T47D (cell line): ENCODE results near the gene SUDS3.
"Not testable (repeated sequence)": the region's sequence is repeated elsewhere in the genome, so short reads cannot be mapped to it uniquely, and the experiment has no call there.

Source experiments
- DNase-seq, 2 experiments: peaks; one replicate each; pipeline versions ENCODE4 v3.0.0 to v3.0.0-alpha.2; 2011 to 2012; ENCODE audit warnings: low read depth in 1 of 2, low spot score in 1 of 2
- JUND ChIP-seq: IDR thresholded peaks from 2 replicates; pipeline ENCODE4 v1.6.1; 2012; ENCODE audit warnings: low read depth
- in situ Hi-C: cut with HindIII; loops from 2 replicates; pipeline ENCODE4 v1.10.0; 2016; ENCODE audit warnings: low sequenced_read_pairs, low pct_unique_long_range_greater_than_20kb

SUDS3 gene

DNA sequence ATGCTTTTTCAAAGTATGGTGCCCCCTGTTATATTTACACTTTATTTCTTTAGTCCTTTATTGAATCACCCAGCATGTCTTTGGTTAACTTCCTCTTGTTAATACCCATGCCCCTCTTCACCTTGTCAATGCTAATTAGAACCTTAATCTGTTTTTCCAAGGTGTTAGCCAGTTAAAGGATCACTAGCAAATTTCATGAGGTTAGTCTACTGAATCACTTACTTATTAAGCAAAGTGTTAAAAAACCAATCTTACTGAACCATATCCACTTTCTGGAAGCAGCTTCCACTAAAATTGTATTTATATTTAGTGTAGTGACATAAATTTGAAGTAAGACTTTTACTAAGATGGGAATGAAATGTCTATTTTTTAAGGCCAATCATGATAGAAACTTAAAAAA, 31.5 kb upstream of the SUDS3 start:
- no peak for TF ChIP-seq JUND
- DNase-seq, result no peak
- in situ Hi-C loops, result no loop called here

DNA sequence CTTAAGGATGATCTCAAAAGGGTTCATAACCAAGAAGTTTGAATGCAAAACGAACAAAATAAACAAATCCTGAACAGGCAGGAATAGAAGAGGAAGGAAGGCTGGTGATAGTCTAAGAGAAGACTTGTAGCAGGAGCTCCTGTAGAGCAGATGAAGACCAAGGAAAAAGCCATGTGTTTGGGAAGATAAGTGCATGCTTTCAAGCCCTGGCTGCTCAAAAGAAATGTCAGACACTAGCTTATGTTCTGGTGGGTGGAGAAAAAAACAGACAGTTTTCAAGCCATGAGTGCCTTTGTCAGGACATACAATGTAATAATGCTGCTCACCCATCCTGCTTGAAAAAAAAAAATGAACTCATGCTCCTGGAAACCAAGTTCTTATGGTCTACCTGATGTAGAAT, 31.0 kb upstream of the SUDS3 start:
- DNase-seq, result no peak

DNA sequence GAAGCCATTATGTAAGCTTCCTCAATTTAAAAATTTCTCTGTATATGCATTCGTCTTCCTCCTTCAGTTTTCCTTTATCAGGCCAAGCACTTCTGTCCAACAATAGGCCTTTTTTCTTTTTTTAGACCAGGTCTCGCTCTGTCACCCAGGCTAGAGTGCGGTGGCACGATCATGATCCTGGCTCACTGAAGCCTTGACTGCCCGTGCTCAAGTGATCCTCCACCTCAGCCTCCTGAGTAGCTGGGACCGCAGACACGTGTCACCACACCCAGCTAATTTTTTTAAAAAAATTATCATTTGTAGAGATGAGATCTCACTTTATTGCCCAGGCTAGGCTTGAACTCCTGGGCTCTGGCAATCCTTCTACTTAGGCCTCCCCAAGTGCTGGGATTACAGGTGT, 29.5 kb upstream of the SUDS3 start:
- no peak for TF ChIP-seq JUND
- no peak for DNase-seq
- in situ Hi-C loops, result no loop called here

More for the DNA sequence above, 31.0 kb upstream of the SUDS3 start:
- in situ Hi-C loops, result no loop called here
- no peak for TF ChIP-seq JUND

DNA sequence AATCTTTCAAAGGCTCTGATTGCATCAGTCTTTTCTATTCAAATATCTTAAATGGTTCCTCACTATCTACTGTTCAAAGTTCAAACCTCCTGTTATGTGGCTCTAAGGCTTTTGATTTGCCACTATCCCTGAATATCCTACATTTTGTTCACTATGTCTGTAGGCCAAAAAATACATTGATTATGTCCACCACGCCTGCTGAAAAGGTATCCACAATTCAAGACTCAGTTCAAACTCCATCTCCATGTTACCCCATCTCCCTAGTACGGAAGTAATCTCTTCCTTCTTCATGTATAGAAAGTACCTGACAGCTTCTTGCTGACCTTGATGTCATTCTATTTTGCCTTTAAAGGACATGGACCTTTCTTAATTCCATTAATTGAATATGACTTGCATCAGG, 28.4 kb upstream of the SUDS3 start:
- TF ChIP-seq JUND, result no peak
- DNase-seq, result no peak
- in situ Hi-C loops, result no loop called here

DNA sequence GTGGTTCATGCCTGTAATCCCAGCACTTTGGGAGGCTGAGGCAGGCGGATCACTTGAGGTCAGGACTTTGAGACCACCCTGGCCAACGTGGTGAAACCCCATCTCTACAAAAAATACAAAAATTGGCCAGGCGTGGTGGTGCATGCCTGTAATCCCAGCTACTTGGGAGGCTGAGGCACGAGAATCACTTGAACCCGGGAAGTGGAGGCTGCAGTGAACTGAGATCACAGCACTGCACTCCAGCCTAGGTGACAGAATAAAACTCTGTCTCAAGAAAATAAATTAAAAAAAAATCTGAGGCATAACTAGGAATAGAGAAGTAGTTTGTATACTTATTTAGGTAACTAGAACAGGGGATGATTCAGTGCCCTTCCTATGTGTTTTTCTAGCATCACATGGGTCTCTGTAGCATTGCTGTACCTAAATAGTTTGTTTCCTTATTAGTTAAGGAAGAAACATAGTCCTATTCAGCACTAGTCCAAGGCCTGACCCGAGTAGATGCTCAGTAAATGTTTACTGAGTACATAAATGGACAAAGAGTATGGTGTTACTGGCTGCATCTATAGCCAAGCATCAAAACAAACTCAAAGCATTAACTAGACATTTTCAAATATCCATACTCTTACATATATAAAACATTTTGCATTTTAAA, 25.3 kb upstream of the SUDS3 start:
- in situ Hi-C loops, result no loop called here
- no peak for TF ChIP-seq JUND
- peak in 1 of 2 experiments; percentile 71 for DNase-seq

DNA sequence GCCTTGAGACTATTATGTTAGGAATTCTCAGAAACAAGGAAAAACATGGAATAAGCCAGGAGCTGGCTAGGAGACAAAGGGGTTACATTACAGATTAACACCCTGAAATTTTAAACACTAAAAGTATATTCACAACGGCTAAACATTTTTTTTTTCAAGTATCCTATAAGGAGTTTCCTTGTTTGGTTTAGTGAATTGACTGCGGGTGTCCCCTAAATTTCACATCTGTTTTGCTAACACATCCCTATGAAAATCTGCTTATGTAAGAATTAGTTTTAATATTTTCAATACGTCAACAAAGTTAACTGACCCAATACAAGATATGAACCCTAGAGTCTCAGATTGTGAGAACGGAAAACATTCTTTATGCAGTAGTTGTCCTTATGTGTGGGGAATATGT, 22.6 kb upstream of the SUDS3 start:
- DNase-seq, result no peak
- TF ChIP-seq JUND, result no peak
- in situ Hi-C loops, result no loop called here

DNA sequence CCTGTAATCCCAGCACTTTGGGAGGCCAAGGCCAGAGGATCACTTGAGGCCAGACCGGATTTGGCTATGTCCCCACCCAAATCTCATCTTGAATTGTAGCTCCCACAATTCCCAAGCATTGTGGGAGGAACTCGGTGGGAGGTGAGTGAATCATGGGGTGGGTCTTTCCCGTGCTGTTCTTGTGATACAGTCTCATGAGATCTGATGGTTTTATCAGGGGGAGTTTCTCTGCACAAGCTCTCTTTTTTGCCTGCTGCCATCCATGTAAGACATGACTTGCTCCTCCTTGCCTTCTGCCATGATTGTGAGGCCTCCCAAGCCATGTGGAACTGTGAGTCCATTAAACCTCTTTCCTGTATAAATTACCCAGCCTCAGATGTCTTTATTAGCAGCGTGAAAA, 21.9 kb upstream of the SUDS3 start:
- DNase-seq, in situ Hi-C loops: not testable (repeated sequence)

DNA sequence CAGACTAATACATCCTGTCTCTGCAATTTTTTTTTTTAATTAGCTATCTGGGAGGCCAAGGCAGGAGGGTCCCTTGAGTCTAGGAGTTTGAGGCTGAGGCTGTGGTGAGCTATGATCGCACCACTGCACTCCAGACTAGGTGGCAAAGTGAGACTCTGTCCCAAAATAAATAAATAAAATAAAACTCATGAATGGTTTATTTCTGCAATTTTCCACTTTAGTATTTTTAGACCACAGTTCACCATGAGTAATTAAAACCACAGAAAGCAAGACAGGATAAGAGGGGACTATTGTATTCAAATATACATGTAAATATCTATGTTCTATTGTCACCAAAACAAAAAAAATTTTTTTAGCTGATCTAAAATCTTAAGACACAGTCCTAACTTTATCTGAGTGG, 21.5 kb upstream of the SUDS3 start:
- in situ Hi-C loops, result no loop called here
- no peak for DNase-seq
- no peak for TF ChIP-seq JUND

DNA sequence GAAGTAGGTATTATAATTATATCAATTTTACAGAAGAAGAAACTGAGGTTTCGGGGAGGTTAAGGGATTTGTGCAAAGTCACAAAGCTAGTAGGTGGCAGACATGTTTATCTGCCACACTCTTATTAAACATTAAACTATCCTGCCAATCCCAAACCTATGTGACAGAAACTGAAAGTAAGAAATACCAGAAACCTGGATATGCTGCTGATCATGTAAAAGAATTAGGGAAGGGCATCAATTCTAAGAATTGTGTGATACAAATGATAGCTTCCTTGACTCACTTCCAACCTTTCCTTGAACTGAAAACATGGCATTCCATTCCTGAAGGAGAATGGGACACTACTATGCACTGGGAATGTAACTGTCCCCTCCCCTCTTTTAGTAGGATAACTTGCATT, 20.5 kb upstream of the SUDS3 start:
- no peak for TF ChIP-seq JUND
- DNase-seq, result no peak
- in situ Hi-C loops, result no loop called here

DNA sequence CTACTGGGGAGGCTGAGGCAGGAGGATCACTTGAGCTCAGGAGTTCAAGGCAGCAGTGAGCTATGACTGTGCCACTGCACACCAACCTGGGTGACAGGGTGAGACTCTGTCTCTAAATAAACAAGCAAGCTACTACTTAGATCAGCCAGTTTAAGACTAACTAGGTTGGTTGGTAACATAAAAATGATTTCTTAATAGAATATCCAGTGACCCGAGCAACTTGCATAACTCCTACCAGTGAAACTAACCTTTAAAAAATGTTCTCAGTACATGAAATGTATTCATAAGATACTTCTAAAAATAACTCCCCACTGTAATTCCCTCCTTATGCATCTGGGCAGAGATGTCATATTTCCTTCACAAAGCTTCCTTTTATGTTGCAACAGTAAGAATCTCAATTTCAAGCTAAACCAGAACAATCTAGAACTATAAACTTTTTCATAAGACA, 19.5 kb upstream of the SUDS3 start:
- no peak for TF ChIP-seq JUND
- in situ Hi-C loops, result no loop called here
- DNase-seq, result no peak

DNA sequence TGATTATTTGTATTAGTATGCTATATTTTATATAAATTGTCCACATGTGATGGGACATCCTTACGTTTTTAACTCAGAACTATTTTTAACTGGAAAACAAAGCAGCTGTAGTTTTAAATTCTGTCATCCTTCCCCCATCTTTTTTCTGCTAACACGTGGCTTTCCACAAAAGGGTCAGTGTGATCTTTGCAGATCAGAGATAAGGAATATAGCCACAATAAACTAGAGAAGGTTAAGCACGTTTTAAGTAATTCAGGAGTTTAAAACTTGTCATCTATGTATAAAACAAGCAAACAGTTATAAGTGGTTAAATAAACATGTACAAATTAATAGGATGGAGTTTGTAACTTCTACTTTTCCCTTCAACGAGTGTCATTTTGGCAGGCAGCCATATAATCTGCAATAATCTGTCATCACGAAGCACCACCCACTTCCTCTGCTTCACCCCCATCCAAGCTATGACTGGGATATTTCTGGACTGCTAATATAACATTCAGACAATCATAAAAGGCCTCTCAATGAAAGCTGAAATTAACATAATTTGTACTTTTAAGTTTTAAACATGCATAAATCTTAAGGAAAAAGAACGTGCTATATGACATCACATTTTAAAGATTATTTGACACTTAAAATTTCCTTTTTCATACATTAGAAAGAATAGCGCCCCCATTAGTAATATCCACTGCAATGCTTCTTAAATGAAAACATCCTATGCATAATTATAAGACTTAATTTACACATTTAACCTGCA, 18.9 kb upstream of the SUDS3 start:
- in situ Hi-C loops, result no loop called here
- TF ChIP-seq JUND, result no peak
- peak in 1 of 2 experiments; percentile 44 for DNase-seq

DNA sequence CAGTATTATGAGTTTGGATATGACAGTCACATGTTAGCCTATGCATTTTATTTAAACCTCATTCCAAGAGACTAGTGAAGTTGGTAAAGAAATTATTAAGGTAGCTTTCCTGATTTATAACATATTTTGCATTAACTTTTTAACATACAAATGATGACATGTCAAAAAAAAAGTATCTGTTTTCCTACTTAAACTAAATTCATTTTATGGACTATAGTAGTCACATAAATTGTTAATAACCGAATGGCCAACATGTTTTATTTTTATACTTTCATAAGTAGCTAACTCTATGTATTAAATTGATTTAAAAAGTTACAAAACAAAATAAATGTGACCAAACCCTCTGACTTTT, 18.4 kb upstream of the SUDS3 start:
- no peak for TF ChIP-seq JUND
- DNase-seq, result no peak
- in situ Hi-C loops, result no loop called here

DNA sequence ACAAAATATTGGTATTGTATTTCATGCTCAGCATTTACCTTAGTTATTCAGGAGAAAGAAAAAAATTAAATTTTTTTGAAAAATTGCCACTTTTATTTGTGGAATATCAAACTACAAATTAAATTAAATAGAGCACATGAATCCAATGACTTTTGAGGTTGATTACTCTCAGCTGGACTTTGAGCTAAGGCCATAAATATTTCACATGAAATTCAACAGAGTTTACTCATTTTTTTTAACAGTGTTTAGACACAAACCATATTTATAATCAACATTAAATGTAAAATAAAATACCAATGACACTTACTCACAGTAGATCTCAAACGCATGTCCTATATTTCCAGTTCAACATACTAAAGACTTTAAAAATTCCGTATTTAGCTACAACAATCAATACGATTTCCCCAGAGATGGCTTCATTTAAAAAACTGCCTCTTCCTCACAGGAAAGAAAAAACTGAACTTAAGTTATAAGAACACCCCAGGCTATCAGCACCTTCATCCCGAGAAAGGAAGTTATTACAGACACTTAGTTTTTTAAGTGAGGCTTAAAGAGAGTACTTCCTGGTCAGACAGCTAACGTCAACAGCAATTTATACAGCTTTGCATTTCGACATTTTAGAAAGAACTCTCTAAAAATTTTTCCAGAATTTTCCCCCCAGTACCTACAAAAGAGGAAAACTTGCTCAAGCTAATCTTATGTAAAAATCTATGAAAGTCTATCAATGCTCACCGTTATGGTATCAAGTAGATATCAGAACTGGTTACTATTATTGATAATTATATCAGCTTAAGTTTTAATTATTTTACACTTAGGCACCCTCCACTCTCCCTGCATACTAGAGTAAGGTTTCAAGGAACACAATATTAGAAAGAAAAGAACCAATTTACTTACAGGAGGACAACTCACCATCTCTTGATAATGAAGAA, 17.5 kb upstream of the SUDS3 start:
- no peak for TF ChIP-seq JUND
- in situ Hi-C loops, result no loop called here
- no peak for DNase-seq
